ENCODE measurements around the gene SERP2. TPM values are rescaled to one million over a fixed set of nuclear protein-coding genes. Genes with fewer than 3 reads are reported as not detected.
A peak's percentile ranks its signal among the peaks of the same experiment; 100 is the strongest.

The SERP2 gene
- total RNA-seq, 1 experiment from 2014 or later: 1.2 TPM

- H3K27me3 ChIP-seq (ENCODE audit: low read length): no peaks in the 10 kb centered on the region
- intact Hi-C loops (cut with micrococcal nuclease): no loop called here
- H3K4me2 ChIP-seq (ENCODE audit: low read length): no peak overlapping the region
- BruUV-seq (replicated peaks): no TSS peak
- no peak overlapping the region for H3K9ac ChIP-seq (ENCODE audit: low read length)
- POLR2A ChIA-PET (ENCODE audit: unreplicated experiment): no interaction called here
- no peaks in the 10 kb centered on the region for H3K79me2 ChIP-seq (ENCODE audit: low read length)
- no peak overlapping the region for H2AFZ ChIP-seq (ENCODE audit: low read length)
- no peaks in the 10 kb centered on the region for H4K20me1 ChIP-seq (ENCODE audit: low read length)
- no peak overlapping the region for H3K27ac ChIP-seq (ENCODE audit: low read length)
- CTCF ChIA-PET: interaction anchor here (0.7 kb wide), 1 partner anchor 107 kb away, joined by 4 read pairs; no protein-coding TSS in a partner anchor
- H3K36me3 ChIP-seq (ENCODE audit: low read depth, low read length): no peaks in the 10 kb centered on the region
- no peak overlapping the region for H3K4me3 ChIP-seq (ENCODE audit: low read length)
- H3K4me1 ChIP-seq (ENCODE audit: insufficient read depth, low read length): peaks cover 9% of the 10 kb centered on the region; the same call in 1 of the 2 replicates
- DNase-seq: no peak
- H3F3A ChIP-seq (ENCODE audit: low read length, unreplicated experiment): no peaks in the 10 kb centered on the region
- no peaks in the 10 kb centered on the region for H3K9me3 ChIP-seq (ENCODE audit: low read length)
- no peak for TF ChIP-seq EZH2phosphoT487 (IDR thresholded peaks at IDR 0.05; ENCODE audit: borderline replicate concordance, low read length)
- TF ChIP-seq CTCF (conservative IDR thresholded peaks at IDR 0.05; ENCODE audit: low read depth, low read length): no peak
- no peak for TF ChIP-seq EZH2 (IDR thresholded peaks at IDR 0.05; ENCODE audit: low read length, unreplicated experiment)
- no peak for ATAC-seq
- no peaks in the 10 kb centered on the region for H3K9me2 ChIP-seq (replicated peaks; ENCODE audit: low read length)
These were observed 43.6 kb upstream of the SERP2 start for GRCh38 chr13:44329909-44330545.

GRCh38 chr13:44331446-44331845, 42.2 kb upstream of the SERP2 start:
- H3K79me2 ChIP-seq (ENCODE audit: low read length): no peaks in the 10 kb centered on the region
- H3K27me3 ChIP-seq (ENCODE audit: low read length): no peaks in the 10 kb centered on the region
- H3K9me3 ChIP-seq (ENCODE audit: low read length): no peaks in the 10 kb centered on the region
- intact Hi-C loops (cut with micrococcal nuclease): no loop called here
- no peak for DNase-seq
- no peak overlapping the region for H3K9ac ChIP-seq (ENCODE audit: low read length)
- TF ChIP-seq EZH2 (IDR thresholded peaks at IDR 0.05; ENCODE audit: low read length, unreplicated experiment) (no peak), EZH2phosphoT487 (IDR thresholded peaks at IDR 0.05; ENCODE audit: borderline replicate concordance, low read length) (no peak), CTCF (conservative IDR thresholded peaks at IDR 0.05; ENCODE audit: low read depth, low read length) (no peak)
- no peak for ATAC-seq
- H3K27ac ChIP-seq (ENCODE audit: low read length): no peak overlapping the region
- no peaks in the 10 kb centered on the region for H3K36me3 ChIP-seq (ENCODE audit: low read depth, low read length)
- H2AFZ ChIP-seq (ENCODE audit: low read length): 0 out of 2 replicates have a peak overlapping the region, but pooled peaks have one; percentile 34
- ChIA-PET POLR2A (ENCODE audit: unreplicated experiment) (interaction anchor here (0.7 kb wide), 1 partner anchor 90 kb away, joined by 6 read pairs; no protein-coding TSS in a partner anchor), CTCF (no interaction called here)
- no peaks in the 10 kb centered on the region for H4K20me1 ChIP-seq (ENCODE audit: low read length)
- H3K9me2 ChIP-seq (replicated peaks; ENCODE audit: low read length): no peaks in the 10 kb centered on the region
- 0 out of 2 replicates have a peak overlapping the region, but pooled peaks have one; percentile 26 for H3K4me2 ChIP-seq (ENCODE audit: low read length)
- H3K4me3 ChIP-seq (ENCODE audit: low read length): no peak overlapping the region
- BruUV-seq (replicated peaks): no TSS peak
- peaks cover 9% of the 10 kb centered on the region; the same call in 1 of the 2 replicates for H3K4me1 ChIP-seq (ENCODE audit: insufficient read depth, low read length)
- no peaks in the 10 kb centered on the region for H3F3A ChIP-seq (ENCODE audit: low read length, unreplicated experiment)

All from PC-3 (cell line).